Testis (tissue), 2 donors: Measurements from ENCODE around the gene ITPRIP.

Experiments
- CTCF ChIP-seq, 3 experiments: fragments of 450-650 bp in 2 of 3; fragments of 200-600 bp in 1 of 3; sonication (generic) in 1 of 3; IDR thresholded peaks; one replicate each; pipeline ENCODE4 v1.5.1; 2016 to 2019; ENCODE audit warnings: antibody characterized with exemption in 3 of 3, mild to moderate bottlenecking in 2 of 3, moderate library complexity in 1 of 3
- POLR2A ChIP-seq: fragments of 450-650 bp; IDR thresholded peaks from one replicate; pipeline ENCODE4 v1.6.1; 2017; ENCODE audit warnings: antibody characterized with exemption, mild to moderate bottlenecking, moderate library complexity

GRCh38 chr10:104326991-104327610 is 11.2 kb downstream of the ITPRIP start:
- TF ChIP-seq CTCF (IDR thresholded peaks at IDR 0.05): no peak
- TF ChIP-seq POLR2A: no peak
